Astrocyte of the cerebellum (primary cell): Measurements from ENCODE around the gene CTTNBP2.

Source experiments
- DNase-seq: peaks from one replicate; pipeline ENCODE4 v3.0.0-alpha.2; 2011; ENCODE audit warnings: low read depth
- H3K4me3 ChIP-seq: 2 replicates; pipeline ENCODE4 v1.5.1; 2011; ENCODE audit warnings: mild to moderate bottlenecking, low read depth, low read length, moderate library complexity
- CTCF ChIP-seq: IDR thresholded peaks from 2 replicates; pipeline ENCODE4 v1.5.1; 2012; ENCODE audit warnings: low read length, low read depth, moderate library complexity, mild to moderate bottlenecking; ENCODE audit errors: missing control alignments
- in situ Hi-C: cut with HindIII; loops from 2 replicates; pipeline ENCODE4 v1.10.0; 2017; ENCODE audit warnings: low sequenced_read_pairs

The CTTNBP2 gene

GRCh38 chr7:117888627-117889026, 15.4 kb upstream of the CTTNBP2 start:
- TF ChIP-seq CTCF: no peak
- H3K4me3 ChIP-seq: no peak overlapping the region
- in situ Hi-C loops: no loop called here
- no peak for DNase-seq

- no peak for TF ChIP-seq CTCF
- DNase-seq: no peak
- no peak overlapping the region for H3K4me3 ChIP-seq
- in situ Hi-C loops: no loop called here
These were observed 9.4 kb upstream of the CTTNBP2 start for GRCh38 chr7:117882594-117882993.

- H3K4me3 ChIP-seq: no peak overlapping the region
- in situ Hi-C loops: no loop called here
- no peak for DNase-seq
- no peak for TF ChIP-seq CTCF
These were observed 3.5 kb upstream of the CTTNBP2 start for GRCh38 chr7:117876761-117877160.

- in situ Hi-C loops: no loop called here
- H3K4me3 ChIP-seq: no peak overlapping the region
- no peak for DNase-seq
These were observed 2.3 kb upstream of the CTTNBP2 start for GRCh38 chr7:117875566-117875965.

GRCh38 chr7:117874191-117874700, 1.0 kb upstream of the CTTNBP2 start:
- no peak for TF ChIP-seq CTCF
- H3K4me3 ChIP-seq: peak overlapping the region; percentile 82
- DNase-seq: no peak
- in situ Hi-C loops: no loop called here

More at GRCh38 chr7:117875566-117875965, 2.3 kb upstream of the CTTNBP2 start:
- TF ChIP-seq CTCF: peak; percentile 56

- H3K4me3 ChIP-seq: peak overlapping the region; percentile 82
- peak; percentile 22 for TF ChIP-seq CTCF
- in situ Hi-C loops: no loop called here
- DNase-seq: no peak
These were observed 506 bp downstream of the CTTNBP2 start for GRCh38 chr7:117872561-117873309.
